Pons (tissue), 1 donor: ENCODE data around the gene CCDC78.

Experiments
- DNase-seq: peaks from one replicate; pipeline ENCODE4 v3.0.0-alpha.2; 2016; ENCODE audit warnings: low spot score

Gene CCDC78

DNA sequence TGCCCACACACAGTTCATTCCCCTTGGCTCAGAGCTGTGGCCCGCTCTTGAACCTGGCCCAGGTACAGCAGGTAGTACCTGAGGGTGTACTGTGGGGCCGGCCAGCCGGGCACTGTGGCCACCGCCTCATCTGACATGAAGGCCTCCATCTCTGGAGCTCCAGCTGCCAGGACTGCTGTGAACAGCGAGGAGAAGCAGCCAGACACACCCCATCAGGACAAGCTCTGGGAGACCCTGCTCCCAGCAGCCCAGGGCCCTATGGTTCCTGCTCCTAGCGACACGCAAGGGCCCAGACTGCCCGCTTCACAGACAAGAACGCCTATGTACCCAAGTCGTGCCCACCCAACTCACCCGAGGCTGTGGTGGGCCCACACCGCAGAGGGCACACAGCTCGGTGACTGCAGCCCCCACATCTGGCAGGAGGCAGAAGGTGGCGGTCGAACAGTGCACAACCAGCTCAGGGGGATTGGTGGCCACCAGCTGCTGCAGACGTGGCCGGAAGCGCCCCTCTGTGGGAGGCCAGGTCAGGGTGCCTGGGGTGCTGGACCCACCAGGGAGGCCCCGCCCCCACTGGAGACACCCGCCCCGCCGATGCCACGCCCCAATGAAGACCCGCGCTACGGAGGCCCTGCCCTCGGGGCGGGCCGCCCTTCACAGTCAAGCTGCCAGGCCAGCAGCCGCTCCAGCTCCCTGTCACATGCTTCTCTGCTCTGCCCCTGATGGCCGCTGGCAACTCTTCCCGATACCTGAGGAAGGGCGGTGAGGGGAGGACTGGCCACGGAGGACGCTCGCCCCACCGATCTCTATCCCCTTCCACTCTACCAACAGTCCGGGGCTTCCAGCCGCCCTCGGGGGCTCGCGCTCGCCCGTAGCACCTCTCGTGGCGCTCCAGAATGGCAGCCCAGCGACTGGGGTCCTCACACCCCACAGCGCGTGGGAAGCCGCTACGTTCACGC lies 47.1 kb downstream of the CCDC78 start:
- DNase-seq = peak; percentile 61

DNA sequence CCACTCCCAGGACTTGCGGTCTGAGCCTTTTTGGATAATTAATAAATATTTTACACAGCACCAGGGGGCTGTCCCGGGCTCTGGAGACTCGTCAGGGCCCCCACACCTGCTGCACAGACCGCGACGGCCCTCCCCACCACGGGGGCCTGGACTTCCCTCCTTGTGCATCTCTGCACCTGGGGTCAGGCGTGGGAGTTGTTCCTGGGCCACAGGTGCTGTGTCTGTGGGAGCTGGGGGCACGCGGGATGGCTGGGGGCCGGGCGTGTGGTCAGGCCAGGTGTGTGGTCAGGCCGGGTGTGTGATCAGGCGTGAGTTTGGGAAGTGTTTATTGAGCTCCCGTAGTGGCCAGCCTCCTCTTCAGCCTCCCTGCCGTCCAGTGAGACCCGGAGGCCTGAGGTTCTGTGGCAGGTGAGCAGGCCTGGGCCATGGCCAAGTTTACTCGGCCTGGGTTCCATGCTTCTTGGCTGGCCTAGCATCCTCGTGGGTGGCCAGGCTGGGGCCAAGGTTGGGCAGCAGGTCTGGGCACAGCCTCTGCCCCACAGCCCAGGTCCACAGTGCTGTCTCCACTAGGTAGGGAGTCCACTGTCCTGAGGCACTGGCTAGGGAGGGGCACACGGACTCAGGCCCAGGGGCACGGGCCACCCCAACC lies 47.9 kb downstream of the CCDC78 start:
- DNase-seq = no peak

DNA sequence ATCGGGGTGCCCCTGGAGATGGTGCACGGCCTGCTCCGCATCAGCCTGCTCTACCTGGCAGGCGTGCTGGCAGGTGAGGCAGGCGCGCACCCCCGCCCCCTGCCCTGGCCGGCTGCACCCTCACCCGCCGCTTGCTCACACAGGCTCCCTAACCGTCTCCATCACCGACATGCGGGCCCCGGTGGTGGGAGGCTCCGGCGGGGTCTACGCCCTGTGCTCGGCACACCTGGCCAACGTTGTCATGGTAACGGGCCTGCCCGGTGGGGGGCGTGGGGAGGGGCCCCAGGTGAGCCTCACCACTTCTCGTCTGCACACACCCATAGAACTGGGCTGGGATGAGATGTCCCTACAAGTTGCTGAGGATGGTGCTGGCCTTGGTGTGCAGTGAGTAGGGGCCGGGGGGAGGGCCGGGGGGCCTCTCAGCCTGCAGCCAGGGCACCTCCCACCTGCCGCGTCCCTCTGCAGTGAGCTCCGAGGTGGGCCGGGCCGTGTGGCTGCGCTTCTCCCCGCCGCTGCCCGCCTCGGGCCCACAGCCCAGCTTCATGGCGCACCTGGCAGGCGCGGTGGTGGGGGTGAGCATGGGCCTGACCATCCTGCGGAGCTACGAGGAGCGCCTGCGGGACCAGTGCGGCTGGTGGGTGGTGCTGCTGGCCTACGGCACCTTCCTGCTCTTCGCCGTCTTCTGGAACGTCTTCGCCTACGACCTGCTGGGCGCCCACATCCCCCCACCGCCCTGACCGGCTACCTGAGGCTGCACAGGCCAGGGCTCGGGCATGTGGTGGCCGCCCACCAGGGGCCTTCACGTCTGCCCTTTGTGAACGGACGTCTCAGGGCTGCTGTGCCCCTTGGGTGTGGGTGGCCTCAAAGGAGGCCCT lies 48.7 kb downstream of the CCDC78 start:
- no peak for DNase-seq

DNA sequence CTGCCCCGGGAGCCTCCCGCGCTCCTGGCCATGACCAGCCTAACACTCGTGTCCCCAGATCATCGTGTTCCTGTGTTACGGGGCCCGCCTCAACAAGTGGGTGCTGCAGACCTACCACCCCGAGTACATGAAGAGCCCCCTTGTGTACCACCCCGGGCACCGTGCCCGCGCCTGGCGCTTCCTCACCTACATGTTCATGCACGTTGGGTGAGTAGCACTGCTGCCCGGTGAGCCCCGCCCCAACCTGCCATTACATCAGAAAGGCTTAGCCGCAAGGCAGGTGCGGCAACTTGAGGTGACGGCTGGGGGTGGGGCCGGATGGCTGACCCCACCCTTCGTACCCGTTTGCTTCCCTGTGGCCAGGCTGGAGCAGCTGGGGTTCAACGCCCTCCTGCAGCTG lies 49.3 kb downstream of the CCDC78 start:
- no peak for DNase-seq

DNA sequence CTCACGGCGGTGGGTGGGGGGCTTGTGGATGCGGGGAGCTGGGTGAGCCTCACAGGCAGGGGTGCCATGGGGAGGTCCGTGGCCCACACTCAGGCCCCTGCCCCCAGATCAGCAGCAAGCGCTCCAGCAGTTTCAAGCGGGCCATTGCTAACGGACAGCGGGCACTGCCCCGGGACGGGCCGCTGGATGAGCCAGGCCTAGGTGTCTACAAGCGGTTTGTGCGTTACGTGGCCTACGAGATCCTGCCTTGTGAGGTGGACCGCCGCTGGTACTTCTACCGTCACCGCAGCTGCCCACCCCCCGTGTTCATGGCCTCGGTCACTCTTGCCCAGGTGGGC lies 49.7 kb downstream of the CCDC78 start:
- DNase-seq = no peak

DNA sequence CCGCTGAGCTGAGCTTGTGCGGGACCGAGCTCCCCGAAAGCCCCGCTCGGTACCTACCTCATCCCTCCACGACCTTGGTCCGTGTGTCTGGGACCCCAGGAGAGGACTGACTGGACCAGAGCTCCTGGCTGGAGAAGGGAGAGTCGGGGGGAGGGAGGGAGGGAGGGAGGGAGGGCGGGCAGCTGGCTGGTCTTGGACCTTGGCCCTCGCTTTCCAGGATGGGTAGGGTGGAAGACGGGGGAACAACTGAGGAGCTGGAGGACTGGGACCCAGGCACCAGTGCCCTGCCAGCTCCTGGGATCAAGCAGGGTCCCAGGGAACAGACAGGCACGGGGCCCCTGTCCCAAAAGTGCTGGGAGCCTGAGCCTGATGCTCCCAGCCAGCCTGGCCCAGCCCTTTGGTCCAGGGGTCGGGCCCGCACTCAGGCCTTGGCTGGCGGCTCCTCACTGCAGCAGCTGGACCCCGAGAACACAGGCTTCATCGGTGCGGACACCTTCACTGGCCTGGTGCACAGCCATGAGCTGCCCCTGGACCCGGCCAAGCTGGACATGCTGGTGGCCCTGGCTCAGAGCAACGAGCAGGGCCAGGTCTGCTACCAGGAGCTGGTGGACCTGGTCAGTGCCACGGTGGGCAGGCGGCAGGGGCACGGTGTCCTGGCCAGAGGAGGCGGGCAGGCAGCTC lies 50.2 kb downstream of the CCDC78 start:
- DNase-seq = no peak

DNA sequence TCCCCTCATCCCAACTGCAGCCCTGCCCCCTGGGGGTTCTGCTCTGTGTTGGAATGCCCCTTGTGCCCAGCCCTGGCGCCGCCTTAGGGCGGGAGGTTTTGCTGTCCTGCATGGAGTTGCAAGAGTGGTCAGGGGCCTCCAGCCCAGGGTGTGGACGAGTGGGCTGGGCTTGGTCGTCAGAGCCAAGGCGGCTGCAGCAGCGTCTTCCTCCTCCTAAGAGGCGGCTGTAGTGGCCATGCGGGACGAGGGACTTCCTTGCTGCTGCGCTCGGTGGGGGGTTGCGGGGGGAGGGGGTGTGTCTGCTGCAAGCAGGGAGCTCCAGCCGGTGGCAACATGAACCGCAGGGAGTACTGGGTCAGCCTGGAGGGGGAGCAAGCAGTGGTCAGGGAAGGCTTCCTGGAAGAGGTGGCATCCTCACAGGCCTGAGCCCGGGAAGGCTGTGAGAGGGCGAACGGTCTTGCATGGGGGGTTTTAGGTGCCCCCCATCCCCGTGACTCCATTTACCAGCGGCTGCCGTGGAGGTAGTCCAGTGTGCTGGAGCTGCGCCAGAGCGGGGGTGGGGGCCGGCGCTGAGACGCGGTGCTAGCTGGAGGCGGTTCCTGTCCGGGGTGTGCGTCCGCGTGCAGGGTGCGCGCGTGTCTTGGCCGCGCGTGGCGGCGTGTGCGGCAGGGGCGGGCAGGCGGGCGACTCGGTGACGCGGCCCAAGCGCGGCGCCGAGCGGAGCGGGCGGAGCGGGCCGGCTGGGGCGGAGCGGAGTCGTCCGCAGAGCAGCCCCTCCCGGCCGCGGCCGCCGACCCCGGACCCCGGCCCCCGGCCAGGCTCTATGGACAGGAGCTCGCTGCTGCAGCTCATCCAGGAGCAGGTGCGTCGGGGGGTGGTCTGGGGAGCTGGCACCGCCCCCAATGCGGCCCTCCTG lies 51.0 kb downstream of the CCDC78 start, which contains the start of gene RHBDL1:
TSS of gene RHBDL1 (plus strand) at position 704 of the 916 bp plus-strand sequence. CDS start at position 824, 120 bp downstream.
- no peak for DNase-seq

DNA sequence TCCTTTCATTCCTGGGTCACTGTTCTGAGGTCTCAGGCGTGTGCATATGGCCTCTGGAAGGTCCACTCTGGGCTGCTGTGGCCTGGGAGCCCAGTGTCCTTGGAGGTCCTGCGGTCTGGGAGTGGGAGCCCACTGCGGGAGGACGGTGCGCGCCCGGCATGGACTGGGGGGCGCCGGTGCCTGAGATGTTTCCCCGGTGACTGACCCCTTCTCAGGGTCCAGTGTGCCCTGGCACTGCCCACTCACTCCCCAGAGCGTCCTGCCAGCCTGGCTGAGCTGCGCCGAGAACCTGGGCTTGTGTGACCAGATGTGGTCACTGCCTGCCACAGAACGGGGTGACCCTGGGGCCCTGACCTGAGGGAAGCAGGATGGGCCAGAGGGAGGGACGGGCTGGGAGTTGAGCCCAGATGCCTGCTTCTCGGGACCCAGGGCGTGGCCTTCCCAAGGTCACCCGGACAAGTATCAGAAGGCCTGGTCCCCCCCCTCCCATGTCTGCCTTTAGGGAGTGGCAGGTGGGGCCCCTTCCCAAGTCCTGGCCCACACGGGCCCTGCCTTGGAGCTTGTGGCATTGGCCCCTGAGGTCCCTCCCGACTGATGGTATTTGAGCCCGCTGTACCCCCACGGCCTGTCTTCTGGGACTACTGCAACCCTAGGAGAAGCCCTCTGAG lies 51.9 kb downstream of the CCDC78 start:
- DNase-seq = no peak

DNA sequence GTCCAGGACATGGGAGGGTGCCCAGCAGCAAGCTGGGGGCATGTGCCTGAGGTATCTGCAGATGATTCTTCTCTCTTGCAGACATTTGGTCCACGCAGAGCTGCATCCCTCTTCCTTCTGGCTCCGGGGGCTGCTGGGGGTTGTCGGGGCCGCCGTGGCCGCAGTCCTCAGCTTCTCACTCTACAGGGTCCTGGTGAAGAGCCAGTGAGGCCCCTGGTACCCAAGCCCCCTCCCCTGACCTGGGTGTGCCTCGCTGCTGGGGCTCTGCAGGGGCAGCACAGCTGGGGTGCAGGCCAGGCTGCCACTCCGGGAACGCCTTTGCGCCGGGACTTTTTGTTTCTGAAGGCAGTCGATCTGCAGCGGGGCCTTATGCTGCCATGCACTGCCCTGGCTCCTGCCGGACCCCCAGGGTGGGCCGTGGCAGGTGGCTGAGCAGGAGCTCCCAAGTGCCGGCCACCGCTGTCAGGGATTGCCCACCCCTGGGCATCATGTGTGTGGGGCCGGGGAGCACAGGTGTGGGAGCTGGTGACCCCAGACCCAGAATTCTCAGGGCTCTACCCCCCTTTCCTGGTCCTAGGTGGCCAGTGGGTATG lies 52.7 kb downstream of the CCDC78 start:
- no peak for DNase-seq

DNA sequence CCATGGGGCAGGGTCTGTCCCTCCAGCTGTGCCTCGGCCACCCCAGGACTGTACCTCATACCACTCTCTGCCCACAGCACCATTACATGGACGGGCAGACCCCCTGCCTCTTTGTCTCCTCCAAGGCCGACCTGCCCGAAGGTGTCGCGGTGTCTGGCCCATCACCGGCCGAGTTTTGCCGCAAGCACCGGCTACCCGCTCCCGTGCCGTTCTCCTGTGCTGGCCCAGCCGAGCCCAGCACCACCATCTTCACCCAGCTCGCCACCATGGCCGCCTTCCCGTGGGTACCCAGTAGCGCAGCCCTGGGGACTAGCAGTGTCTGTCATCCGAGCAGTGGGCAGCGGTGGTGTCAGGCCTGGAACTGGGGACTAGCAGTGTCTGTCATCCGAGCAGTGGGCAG lies 53.4 kb downstream of the CCDC78 start:
- no peak for DNase-seq
